ENCODE results near the gene SPEM2.
"Not testable (repeated sequence)": the region's sequence is repeated elsewhere in the genome, so short reads cannot be mapped to it uniquely, and the experiment has no call there.

DNA sequence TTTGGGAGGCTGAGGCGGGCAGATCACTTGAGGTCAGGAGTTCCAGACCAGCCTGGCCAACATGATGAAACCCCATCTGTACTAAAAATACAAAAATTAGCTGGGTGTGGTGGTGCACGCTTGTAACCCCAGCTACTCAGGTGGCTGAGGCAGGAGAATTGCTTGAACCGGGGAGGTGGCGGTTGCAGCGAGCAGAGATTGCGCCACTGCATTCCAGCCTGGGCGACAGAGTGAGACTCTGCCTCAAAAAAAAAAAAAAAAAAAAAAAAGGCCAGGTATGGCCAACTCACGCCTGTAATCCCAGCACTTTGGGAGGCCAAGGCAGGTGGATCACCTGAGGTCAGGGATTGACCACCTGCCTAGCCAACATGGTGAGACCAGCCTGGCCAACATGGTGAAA, 49.4 kb downstream of the SPEM2 start:
- TF ChIP-seq, protein P1, sequence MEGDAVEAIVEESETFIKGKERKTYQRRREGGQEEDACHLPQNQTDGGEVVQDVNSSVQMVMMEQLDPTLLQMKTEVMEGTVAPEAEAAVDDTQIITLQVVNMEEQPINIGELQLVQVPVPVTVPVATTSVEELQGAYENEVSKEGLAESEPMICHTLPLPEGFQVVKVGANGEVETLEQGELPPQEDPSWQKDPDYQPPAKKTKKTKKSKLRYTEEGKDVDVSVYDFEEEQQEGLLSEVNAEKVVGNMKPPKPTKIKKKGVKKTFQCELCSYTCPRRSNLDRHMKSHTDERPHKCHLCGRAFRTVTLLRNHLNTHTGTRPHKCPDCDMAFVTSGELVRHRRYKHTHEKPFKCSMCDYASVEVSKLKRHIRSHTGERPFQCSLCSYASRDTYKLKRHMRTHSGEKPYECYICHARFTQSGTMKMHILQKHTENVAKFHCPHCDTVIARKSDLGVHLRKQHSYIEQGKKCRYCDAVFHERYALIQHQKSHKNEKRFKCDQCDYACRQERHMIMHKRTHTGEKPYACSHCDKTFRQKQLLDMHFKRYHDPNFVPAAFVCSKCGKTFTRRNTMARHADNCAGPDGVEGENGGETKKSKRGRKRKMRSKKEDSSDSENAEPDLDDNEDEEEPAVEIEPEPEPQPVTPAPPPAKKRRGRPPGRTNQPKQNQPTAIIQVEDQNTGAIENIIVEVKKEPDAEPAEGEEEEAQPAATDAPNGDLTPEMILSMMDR (IDR thresholded peaks at IDR 0.05; ENCODE audit: insufficient read depth, low read depth, low read length), result not testable (repeated sequence)
- TF ChIP-seq EZH2 (IDR thresholded peaks at IDR 0.05; ENCODE audit: insufficient read depth, low read length), result not testable (repeated sequence)

Data from astrocyte (in vitro differentiated cells and primary cell).